ENCODE results near the gene CXCL3.

The CXCL3 gene

DNA sequence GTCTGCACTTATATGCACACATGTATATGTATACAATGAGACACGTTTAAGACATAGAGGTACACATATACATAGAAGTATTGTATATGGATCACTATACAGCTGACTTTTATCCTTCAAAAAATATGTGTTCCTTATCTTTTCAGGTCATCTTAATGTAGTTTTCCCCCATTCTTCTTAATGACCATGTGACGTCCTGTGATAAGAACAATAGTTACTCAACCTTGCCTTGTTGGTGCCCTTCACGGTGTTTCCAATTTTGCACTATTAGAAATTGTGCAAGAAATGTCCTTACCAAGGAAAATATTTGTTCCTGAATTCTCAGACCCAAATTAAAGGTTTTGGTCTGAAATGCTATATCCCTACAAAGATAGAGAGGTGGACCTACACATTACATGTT lies 49.5 kb downstream of the CXCL3 start:
- H3K4me1 ChIP-seq (ENCODE audit: insufficient read depth, low read length): no peaks in the 10 kb centered on the region
- no peak overlapping the region for H3K9ac ChIP-seq (ENCODE audit: low read depth, low read length)
- H3K4me2 ChIP-seq (ENCODE audit: insufficient read depth, low read length): no peak overlapping the region
- H3K9me3 ChIP-seq (ENCODE audit: insufficient read depth, low read length, severe bottlenecking): no peaks in the 10 kb centered on the region
- no peaks in the 10 kb centered on the region for H4K20me1 ChIP-seq (ENCODE audit: insufficient read depth, low read length)
- H3K36me3 ChIP-seq (ENCODE audit: insufficient read depth, low read length): no peaks in the 10 kb centered on the region
- H3K79me2 ChIP-seq (ENCODE audit: insufficient read depth, low read length): no peaks in the 10 kb centered on the region
- ATAC-seq (ENCODE audit: insufficient read depth, low read depth): no peak
- TF ChIP-seq EZH2 (IDR thresholded peaks at IDR 0.05; ENCODE audit: borderline replicate concordance, low read depth, low read length, severe bottlenecking) (no peak), CTCF (IDR thresholded peaks at IDR 0.05; ENCODE audit: borderline replicate concordance, extremely low read depth, low read length, poor library complexity, severe bottlenecking) (no peak)
- no peak overlapping the region for H3K27ac ChIP-seq (ENCODE audit: low read length)
- DNase-seq: no peak
- no peaks in the 10 kb centered on the region for H3K27me3 ChIP-seq (ENCODE audit: insufficient read depth, low read length, poor library complexity)
- no peak overlapping the region for H3K4me3 ChIP-seq (ENCODE audit: low read depth in 1 of 2, low read length in 2 of 2)
- no peak overlapping the region for H2AFZ ChIP-seq (ENCODE audit: low read depth, low read length)

DNA sequence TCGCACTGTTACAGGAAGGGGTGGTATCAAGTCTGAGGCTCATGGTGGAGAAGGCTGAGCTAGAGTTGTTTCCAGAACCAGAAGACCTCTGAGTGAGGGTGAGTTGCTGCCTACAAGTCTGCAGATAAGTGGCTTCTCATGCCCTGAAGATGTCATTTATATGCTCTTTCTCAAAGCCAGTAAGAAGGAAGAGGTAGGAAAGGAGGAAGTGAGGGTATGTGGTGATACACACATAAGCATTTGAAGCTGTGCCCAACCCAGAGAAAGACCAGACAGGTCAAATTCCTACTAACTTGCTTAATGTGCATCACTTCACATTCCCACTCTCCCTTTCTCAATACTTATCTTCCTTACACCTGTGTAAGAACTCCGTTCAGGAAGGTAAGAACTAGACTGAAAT lies 50.4 kb downstream of the CXCL3 start, which contains the start of gene PPBP:
TSS of gene PPBP (minus strand) at position 130 of the 400 bp plus-strand sequence. CDS start at position 43, 87 bp downstream.
- H3K9ac ChIP-seq (ENCODE audit: low read depth, low read length): no peak within 1 kb of the TSS
- no peaks in the 10 kb centered on the region for H3K79me2 ChIP-seq (ENCODE audit: insufficient read depth, low read length)
- TF ChIP-seq CTCF (IDR thresholded peaks at IDR 0.05; ENCODE audit: borderline replicate concordance, extremely low read depth, low read length, poor library complexity, severe bottlenecking): no peak
- no peak for TF ChIP-seq EZH2 (IDR thresholded peaks at IDR 0.05; ENCODE audit: borderline replicate concordance, low read depth, low read length, severe bottlenecking)
- H3K4me3 ChIP-seq (ENCODE audit: low read depth in 1 of 2, low read length in 2 of 2): no peak within 1 kb of the TSS
- no peak within 1 kb of the TSS for H2AFZ ChIP-seq (ENCODE audit: low read depth, low read length)
- no peak within 1 kb of the TSS for H3K27ac ChIP-seq (ENCODE audit: low read length)
- no peaks in the 10 kb centered on the region for H3K36me3 ChIP-seq (ENCODE audit: insufficient read depth, low read length)
- H3K4me2 ChIP-seq (ENCODE audit: insufficient read depth, low read length): no peak within 1 kb of the TSS
- no peak for DNase-seq
- no peaks in the 10 kb centered on the region for H3K4me1 ChIP-seq (ENCODE audit: insufficient read depth, low read length)
- H3K27me3 ChIP-seq (ENCODE audit: insufficient read depth, low read length, poor library complexity): no peaks in the 10 kb centered on the region
- no peaks in the 10 kb centered on the region for H3K9me3 ChIP-seq (ENCODE audit: insufficient read depth, low read length, severe bottlenecking)
- no peaks in the 10 kb centered on the region for H4K20me1 ChIP-seq (ENCODE audit: insufficient read depth, low read length)
- no peak for ATAC-seq (ENCODE audit: insufficient read depth, low read depth)
